Inflammatory macrophage (primary cell): ENCODE data around the gene DPYSL3.

Experiments
- DNase-seq, 2 donors: peaks; one replicate each; pipeline ENCODE4 v3.0.0-alpha.2; 2020 to 2022

Gene DPYSL3

GRCh38 chr5:147512659-147513379, 3.0 kb upstream of the DPYSL3 start:
- DNase-seq = no peak

- DNase-seq = no peak
These were observed 1.0 kb upstream of the DPYSL3 start for GRCh38 chr5:147510885-147511284.

- no peak for DNase-seq
These were observed 693 bp downstream of the DPYSL3 start for GRCh38 chr5:147509041-147509709.

- no peak for DNase-seq
These were observed 1.2 kb downstream of the DPYSL3 start for GRCh38 chr5:147508711-147509040.

GRCh38 chr5:147507480-147508126, 2.3 kb downstream of the DPYSL3 start:
- no peak for DNase-seq

GRCh38 chr5:147504535-147504934, 5.3 kb downstream of the DPYSL3 start:
- DNase-seq = no peak

- no peak for DNase-seq
These were observed 5.9 kb downstream of the DPYSL3 start for GRCh38 chr5:147504011-147504410.

- DNase-seq = no peak
These were observed 18.9 kb downstream of the DPYSL3 start for GRCh38 chr5:147490989-147491388.

- no peak for DNase-seq
These were observed 22.7 kb downstream of the DPYSL3 start for GRCh38 chr5:147487031-147487750.

GRCh38 chr5:147485814-147486213, 24.1 kb downstream of the DPYSL3 start:
- DNase-seq = no peak

GRCh38 chr5:147485046-147485445, 24.8 kb downstream of the DPYSL3 start:
- no peak for DNase-seq

GRCh38 chr5:147484708-147485020, 25.2 kb downstream of the DPYSL3 start:
- no peak for DNase-seq

GRCh38 chr5:147483961-147484707, 25.7 kb downstream of the DPYSL3 start:
- no peak for DNase-seq

- no peak for DNase-seq
These were observed 26.6 kb downstream of the DPYSL3 start for GRCh38 chr5:147483188-147483790.

GRCh38 chr5:147482706-147483180, 27.1 kb downstream of the DPYSL3 start:
- peak; percentile 5 to 16 for DNase-seq

- DNase-seq = peak; percentile 47 to 71
These were observed 27.8 kb downstream of the DPYSL3 start for GRCh38 chr5:147481874-147482705.

GRCh38 chr5:147481376-147481775, 28.5 kb downstream of the DPYSL3 start:
- peak; percentile 7 to 24 for DNase-seq

GRCh38 chr5:147479949-147480348, 29.9 kb downstream of the DPYSL3 start:
- DNase-seq = no peak

GRCh38 chr5:147479444-147479843, 30.4 kb downstream of the DPYSL3 start:
- DNase-seq = no peak

- DNase-seq = no peak
These were observed 35.7 kb downstream of the DPYSL3 start for GRCh38 chr5:147474140-147474539.
